GM12891 (cell line): Measurements from ENCODE around the gene MICOS13.

Experiments used
- POLR2AphosphoS5 ChIP-seq: IDR thresholded peaks from 2 replicates; pipeline ENCODE4 v1.6.1; 2011; ENCODE audit warnings: low read depth, low read length, control low read depth
- TAF1 ChIP-seq: IDR thresholded peaks from 2 replicates; pipeline ENCODE4 v1.6.1; 2011; ENCODE audit warnings: low read depth, low read length, control low read depth

DNA sequence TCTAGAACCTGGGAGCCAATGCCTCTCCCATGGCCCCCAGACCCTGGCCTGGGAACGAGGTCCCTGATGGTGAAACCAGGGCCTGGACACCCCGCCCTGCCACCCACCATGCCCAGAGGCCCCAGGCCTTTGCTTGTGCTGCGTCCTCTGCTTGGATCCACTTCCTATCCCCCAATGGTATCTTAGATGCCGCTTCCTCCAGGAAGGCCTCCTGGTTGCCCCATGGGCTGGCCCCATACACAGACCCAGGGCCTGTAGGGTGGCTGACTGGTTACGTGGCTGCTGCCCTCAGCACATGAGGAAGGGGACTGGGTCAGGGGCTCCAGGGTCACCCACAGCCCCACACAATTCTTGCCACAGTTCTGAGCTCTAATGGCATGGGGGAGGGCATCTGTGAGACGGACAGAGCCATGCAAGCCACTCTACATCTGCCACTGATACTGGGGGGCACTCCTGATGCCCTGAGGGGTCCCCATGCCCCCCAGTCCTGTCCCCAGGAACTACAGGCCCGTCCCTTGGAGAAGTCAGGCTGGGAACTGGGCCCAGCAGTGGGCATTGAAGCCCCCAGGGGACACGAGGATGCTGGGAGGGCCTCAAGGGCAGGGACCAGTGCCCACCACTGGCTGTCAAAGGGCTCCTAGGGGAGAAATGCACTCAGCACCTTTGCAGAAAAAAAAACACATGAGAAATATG is 14.8 kb upstream of the MICOS13 start:
- 0 out of 2 replicates have a peak, but pooled peaks have one; percentile 12 for TF ChIP-seq POLR2AphosphoS5
- no peak for TF ChIP-seq TAF1
